Measurements from ENCODE around the gene ST7.

DNA sequence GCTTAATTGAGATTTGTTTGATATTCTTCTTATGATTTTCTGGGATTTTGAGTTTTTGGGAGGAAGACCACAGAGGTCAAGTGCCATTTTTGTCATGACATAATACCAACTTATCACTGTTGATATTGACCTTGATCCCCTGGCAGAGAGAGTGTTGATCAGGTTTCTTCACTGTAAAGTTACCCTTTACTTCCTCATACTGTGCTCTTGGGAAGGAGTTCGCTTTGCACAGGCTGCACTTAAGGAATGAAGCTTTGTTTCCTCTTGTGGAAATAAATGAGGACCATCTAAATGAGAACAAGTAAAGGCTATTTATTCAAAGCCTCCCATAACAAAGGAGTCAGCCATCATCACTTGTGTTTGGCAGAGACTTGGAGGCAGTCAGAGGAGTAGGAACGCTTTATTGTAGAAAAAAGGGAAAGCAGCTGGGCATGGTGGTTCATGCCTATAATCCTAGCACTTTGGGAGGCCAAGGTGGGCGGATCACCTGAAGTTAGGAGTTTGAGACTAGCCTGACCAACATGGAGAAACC lies 16.1 kb downstream of the ST7 start:
- TF ChIP-seq SAP30 (IDR thresholded peaks at IDR 0.05; ENCODE audit: insufficient read depth, insufficient replicate concordance, low read length) = no peak
- TF ChIP-seq, protein P1, sequence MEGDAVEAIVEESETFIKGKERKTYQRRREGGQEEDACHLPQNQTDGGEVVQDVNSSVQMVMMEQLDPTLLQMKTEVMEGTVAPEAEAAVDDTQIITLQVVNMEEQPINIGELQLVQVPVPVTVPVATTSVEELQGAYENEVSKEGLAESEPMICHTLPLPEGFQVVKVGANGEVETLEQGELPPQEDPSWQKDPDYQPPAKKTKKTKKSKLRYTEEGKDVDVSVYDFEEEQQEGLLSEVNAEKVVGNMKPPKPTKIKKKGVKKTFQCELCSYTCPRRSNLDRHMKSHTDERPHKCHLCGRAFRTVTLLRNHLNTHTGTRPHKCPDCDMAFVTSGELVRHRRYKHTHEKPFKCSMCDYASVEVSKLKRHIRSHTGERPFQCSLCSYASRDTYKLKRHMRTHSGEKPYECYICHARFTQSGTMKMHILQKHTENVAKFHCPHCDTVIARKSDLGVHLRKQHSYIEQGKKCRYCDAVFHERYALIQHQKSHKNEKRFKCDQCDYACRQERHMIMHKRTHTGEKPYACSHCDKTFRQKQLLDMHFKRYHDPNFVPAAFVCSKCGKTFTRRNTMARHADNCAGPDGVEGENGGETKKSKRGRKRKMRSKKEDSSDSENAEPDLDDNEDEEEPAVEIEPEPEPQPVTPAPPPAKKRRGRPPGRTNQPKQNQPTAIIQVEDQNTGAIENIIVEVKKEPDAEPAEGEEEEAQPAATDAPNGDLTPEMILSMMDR (IDR thresholded peaks at IDR 0.05; ENCODE audit: control extremely low read depth in 1 of 3, insufficient read depth in 1 of 3, low read depth in 1 of 3, low read length in 3 of 3) = no peak
- TF ChIP-seq, protein P2, sequence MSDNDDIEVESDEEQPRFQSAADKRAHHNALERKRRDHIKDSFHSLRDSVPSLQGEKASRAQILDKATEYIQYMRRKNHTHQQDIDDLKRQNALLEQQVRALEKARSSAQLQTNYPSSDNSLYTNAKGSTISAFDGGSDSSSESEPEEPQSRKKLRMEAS (IDR thresholded peaks at IDR 0.05) = no peak
- no peak for TF ChIP-seq CHD2 (IDR thresholded peaks at IDR 0.05; ENCODE audit: low read length)
- no peak for TF ChIP-seq CBX5 (IDR thresholded peaks at IDR 0.05; ENCODE audit: low read depth, low read length)
- no peak for TF ChIP-seq RFX5 (IDR thresholded peaks at IDR 0.05; ENCODE audit: borderline replicate concordance, low read depth, low read length)
- no peak for TF ChIP-seq EP300 (IDR thresholded peaks at IDR 0.05; ENCODE audit: borderline replicate concordance in 1 of 2, low read depth in 2 of 2, low read length in 2 of 2)
- TF ChIP-seq TBP (IDR thresholded peaks at IDR 0.05; ENCODE audit: low read depth, low read length) = no peak
- TF ChIP-seq RAD21 (IDR thresholded peaks at IDR 0.05 in 1 of 2, conservative IDR thresholded peaks at IDR 0.05 in 1 of 2; ENCODE audit: low read depth in 2 of 2, low read length in 2 of 2) = no peak
- TF ChIP-seq, protein P3, sequence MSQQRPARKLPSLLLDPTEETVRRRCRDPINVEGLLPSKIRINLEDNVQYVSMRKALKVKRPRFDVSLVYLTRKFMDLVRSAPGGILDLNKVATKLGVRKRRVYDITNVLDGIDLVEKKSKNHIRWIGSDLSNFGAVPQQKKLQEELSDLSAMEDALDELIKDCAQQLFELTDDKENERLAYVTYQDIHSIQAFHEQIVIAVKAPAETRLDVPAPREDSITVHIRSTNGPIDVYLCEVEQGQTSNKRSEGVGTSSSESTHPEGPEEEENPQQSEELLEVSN (IDR thresholded peaks at IDR 0.05) = no peak
- TF ChIP-seq POLR2AphosphoS5 (IDR thresholded peaks at IDR 0.05; ENCODE audit: low read depth, low read length) = no peak
- TF ChIP-seq GABPA (IDR thresholded peaks at IDR 0.05; ENCODE audit: borderline replicate concordance, insufficient read depth, low read length) = no peak

Measured in H1 (cell line).